SK-N-MC (cell line): ENCODE results near the gene EN1.

Experiments used
- DNase-seq: peaks from one replicate; pipeline ENCODE4 v3.0.0-alpha.2; 2011; ENCODE audit warnings: low read depth, low spot score
- H3K27ac ChIP-seq: fragments of 200-600 bp; sonication (generic); 2 replicates; pipeline ENCODE4 v1.5.1; 2016; ENCODE audit warnings: mixed run types
- H3K36me3 ChIP-seq: fragments of 200-600 bp; sonication (generic); 2 replicates; pipeline ENCODE4 v1.6.1; 2017; ENCODE audit warnings: antibody characterized with exemption, low read length, mixed read lengths; ENCODE audit not compliant: insufficient read depth
- H3K4me3 ChIP-seq: fragments of 200-600 bp; sonication (generic); 2 replicates; pipeline ENCODE4 v1.5.1; 2016
- H3K9ac ChIP-seq: fragments of 200-600 bp; sonication (generic); 2 replicates; pipeline ENCODE4 v1.8.0; 2017; ENCODE audit warnings: mixed run types, mixed read lengths; ENCODE audit not compliant: insufficient read length
- H3K9me3 ChIP-seq: fragments of 200-600 bp; sonication (generic); 2 replicates; pipeline ENCODE4 v1.6.1; 2017; ENCODE audit warnings: low read depth, mild to moderate bottlenecking, antibody characterized with exemption, low read length, moderate library complexity, mixed read lengths
- EZH2 ChIP-seq: fragments of 200-600 bp; sonication (generic); IDR thresholded peaks from one replicate; pipeline ENCODE4 v1.6.1; 2017; ENCODE audit warnings: antibody characterized with exemption
- FOXP2 ChIP-seq: optimal IDR thresholded peaks from 2 replicates; pipeline ENCODE3; 2011; ENCODE audit warnings: mild to moderate bottlenecking, moderate library complexity; ENCODE audit not compliant: insufficient read depth; ENCODE audit errors: extremely low read length, control extremely low read depth
- POLR2AphosphoS5 ChIP-seq: IDR thresholded peaks from 2 replicates; pipeline ENCODE4 v1.6.1; 2012; ENCODE audit warnings: mild to moderate bottlenecking, low read depth, low read length, borderline replicate concordance

Gene EN1

GRCh38 chr2:118822015-118822414 is 25.4 kb downstream of the EN1 start:
- no peak overlapping the region for H3K27ac ChIP-seq
- no peak for DNase-seq
- no peak overlapping the region for H3K4me3 ChIP-seq
- H3K9ac ChIP-seq, result no peak overlapping the region
- no peaks in the 10 kb centered on the region for H3K9me3 ChIP-seq
- no peaks in the 10 kb centered on the region for H3K36me3 ChIP-seq
- TF ChIP-seq POLR2AphosphoS5, result no peak
- TF ChIP-seq EZH2, result no peak
- TF ChIP-seq FOXP2, result no peak

GRCh38 chr2:118817469-118817868 is 30.0 kb downstream of the EN1 start:
- no peak for DNase-seq
- TF ChIP-seq POLR2AphosphoS5, result no peak
- no peak for TF ChIP-seq FOXP2
- TF ChIP-seq EZH2, result no peak
- Histone ChIP-seq H3K9ac (no peak overlapping the region), H3K36me3 (no peaks in the 10 kb centered on the region), H3K27ac (no peak overlapping the region), H3K4me3 (no peak overlapping the region), H3K9me3 (no peaks in the 10 kb centered on the region)

GRCh38 chr2:118816669-118817068 is 30.8 kb downstream of the EN1 start:
- Histone ChIP-seq H3K27ac (no peak overlapping the region), H3K9ac (no peak overlapping the region), H3K4me3 (no peak overlapping the region), H3K9me3 (no peaks in the 10 kb centered on the region), H3K36me3 (no peaks in the 10 kb centered on the region)
- TF ChIP-seq FOXP2, result no peak
- TF ChIP-seq EZH2, result no peak
- no peak for TF ChIP-seq POLR2AphosphoS5
- no peak for DNase-seq

GRCh38 chr2:118815731-118816130 is 31.7 kb downstream of the EN1 start:
- Histone ChIP-seq H3K9me3 (no peaks in the 10 kb centered on the region), H3K9ac (no peak overlapping the region), H3K4me3 (no peak overlapping the region), H3K36me3 (no peaks in the 10 kb centered on the region), H3K27ac (no peak overlapping the region)
- DNase-seq, result no peak
- no peak for TF ChIP-seq POLR2AphosphoS5
- TF ChIP-seq FOXP2, result no peak
- TF ChIP-seq EZH2, result no peak

- no peaks in the 10 kb centered on the region for H3K36me3 ChIP-seq
- H3K9me3 ChIP-seq, result no peaks in the 10 kb centered on the region
- H3K27ac ChIP-seq, result no peak overlapping the region
- no peak for DNase-seq
- no peak overlapping the region for H3K4me3 ChIP-seq
- no peak for TF ChIP-seq FOXP2
- TF ChIP-seq EZH2, result no peak
- TF ChIP-seq POLR2AphosphoS5, result no peak
- H3K9ac ChIP-seq, result no peak overlapping the region
Measured at GRCh38 chr2:118815314-118815713, 32.1 kb downstream of the EN1 start.

- no peak overlapping the region for H3K4me3 ChIP-seq
Measured at GRCh38 chr2:118814368-118814767, 33.1 kb downstream of the EN1 start.

GRCh38 chr2:118813601-118814339 is 33.7 kb downstream of the EN1 start:
- Histone ChIP-seq H3K27ac (no peak overlapping the region), H3K36me3 (no peaks in the 10 kb centered on the region), H3K9ac (no peak overlapping the region), H3K9me3 (no peaks in the 10 kb centered on the region), H3K4me3 (no peak overlapping the region)
- no peak for DNase-seq
- TF ChIP-seq EZH2, result no peak
- no peak for TF ChIP-seq FOXP2
- TF ChIP-seq POLR2AphosphoS5, result no peak

More at GRCh38 chr2:118814368-118814767, 33.1 kb downstream of the EN1 start:
- no peak overlapping the region for H3K9ac ChIP-seq
- no peak for DNase-seq
- H3K27ac ChIP-seq, result no peak overlapping the region
- H3K36me3 ChIP-seq, result no peaks in the 10 kb centered on the region
- H3K9me3 ChIP-seq, result no peaks in the 10 kb centered on the region
- no peak for TF ChIP-seq FOXP2
- TF ChIP-seq POLR2AphosphoS5, result no peak
- TF ChIP-seq EZH2, result no peak

GRCh38 chr2:118813111-118813510 is 34.3 kb downstream of the EN1 start:
- DNase-seq, result no peak
- no peak overlapping the region for H3K9ac ChIP-seq
- H3K4me3 ChIP-seq, result no peak overlapping the region
- H3K27ac ChIP-seq, result no peak overlapping the region
- H3K36me3 ChIP-seq, result no peaks in the 10 kb centered on the region
- no peak for TF ChIP-seq POLR2AphosphoS5
- no peak for TF ChIP-seq FOXP2
- TF ChIP-seq EZH2, result no peak
- no peaks in the 10 kb centered on the region for H3K9me3 ChIP-seq

GRCh38 chr2:118812552-118812951 is 34.9 kb downstream of the EN1 start:
- TF ChIP-seq FOXP2 (no peak), POLR2AphosphoS5 (no peak), EZH2 (no peak)

More at GRCh38 chr2:118812552-118812951, 34.9 kb downstream of the EN1 start:
- no peak overlapping the region for H3K4me3 ChIP-seq
- no peaks in the 10 kb centered on the region for H3K36me3 ChIP-seq
- H3K9ac ChIP-seq, result no peak overlapping the region
- H3K27ac ChIP-seq, result no peak overlapping the region
- no peaks in the 10 kb centered on the region for H3K9me3 ChIP-seq
- DNase-seq, result no peak
